Mucosa of rectum (tissue), 2 donors: ENCODE measurements around the gene MTX1.
A peak's percentile ranks its signal among the peaks of the same experiment; 100 is the strongest.

ENCODE experiments used
- H3K27ac ChIP-seq, 2 donors: one replicate each; pipeline ENCODE4 v1.7.0; 2013; ENCODE audit warnings: inconsistent platforms in 2 of 2, low read depth in 2 of 2, low read length in 2 of 2
- H3K27me3 ChIP-seq, 2 donors: one replicate each; pipeline ENCODE4 v1.7.0; 2013; ENCODE audit warnings: low read length in 2 of 2; ENCODE audit not compliant: control insufficient read depth in 2 of 2, insufficient read depth in 2 of 2
- H3K36me3 ChIP-seq, 2 donors: one replicate each; pipeline ENCODE4 v1.7.0; 2013; ENCODE audit warnings: low read length in 2 of 2; ENCODE audit not compliant: control insufficient read depth in 2 of 2, insufficient read depth in 2 of 2
- H3K4me1 ChIP-seq, 2 donors: one replicate each; pipeline ENCODE4 v1.7.0; 2013; ENCODE audit warnings: low read length in 2 of 2, mild to moderate bottlenecking in 1 of 2; ENCODE audit not compliant: control insufficient read depth in 2 of 2, insufficient read depth in 2 of 2
- H3K4me3 ChIP-seq, 2 donors: one replicate each; pipeline ENCODE4 v1.7.0; 2013; ENCODE audit warnings: low read length in 2 of 2
- H3K9ac ChIP-seq, 2 donors: one replicate each; pipeline ENCODE4 v1.7.0; 2013; ENCODE audit warnings: low read length in 2 of 2, low read depth in 1 of 2, mild to moderate bottlenecking in 1 of 2
- H3K9me3 ChIP-seq, 2 donors: one replicate each; pipeline ENCODE4 v1.7.0; 2013; ENCODE audit warnings: low read length in 2 of 2; ENCODE audit not compliant: control insufficient read depth in 2 of 2
- donor health status: healthy.
- donor health status: Normal muscosa, but diverticular disease.

MTX1 gene

GRCh38 chr1:155256058-155256852 is 47.8 kb downstream of the MTX1 start:
- no peaks in the 10 kb centered on the region for H3K27me3 ChIP-seq
- H3K36me3 ChIP-seq, result peaks cover 4 to 18% of the 10 kb centered on the region in 2 donors
- peaks cover 16 to 17% of the 10 kb centered on the region in 2 donors for H3K4me1 ChIP-seq
- H3K9me3 ChIP-seq, result no peaks in the 10 kb centered on the region
- H3K9ac ChIP-seq, result peak overlapping the region; percentile 89 to 94
- H3K4me3 ChIP-seq, result peak overlapping the region; percentile 83 to 87
- H3K27ac ChIP-seq, result peak overlapping the region; percentile 94 to 95

- Histone ChIP-seq H3K4me3 (no peak overlapping the region), H3K4me1 (peaks cover 14 to 19% of the 10 kb centered on the region in 2 donors), H3K9me3 (no peaks in the 10 kb centered on the region), H3K27ac (no peak overlapping the region), H3K9ac (no peak overlapping the region), H3K27me3 (no peaks in the 10 kb centered on the region), H3K36me3 (peaks cover 17 to 42% of the 10 kb centered on the region in 2 donors)
These were observed 51.8 kb downstream of the MTX1 start for GRCh38 chr1:155260276-155260675.

- peaks cover 14 to 16% of the 10 kb centered on the region in 2 donors for H3K4me1 ChIP-seq
- H3K27me3 ChIP-seq, result no peaks in the 10 kb centered on the region
- no peaks in the 10 kb centered on the region for H3K9me3 ChIP-seq
- peak overlapping the region; percentile 76 to 80 for H3K9ac ChIP-seq
- peaks cover 27 to 51% of the 10 kb centered on the region in 2 donors for H3K36me3 ChIP-seq
- peak overlapping the region; percentile 89 to 98 for H3K4me3 ChIP-seq
- peak overlapping the region; percentile 61 to 81 for H3K27ac ChIP-seq
These were observed 53.0 kb downstream of the MTX1 start for GRCh38 chr1:155261493-155261851.

DNA sequence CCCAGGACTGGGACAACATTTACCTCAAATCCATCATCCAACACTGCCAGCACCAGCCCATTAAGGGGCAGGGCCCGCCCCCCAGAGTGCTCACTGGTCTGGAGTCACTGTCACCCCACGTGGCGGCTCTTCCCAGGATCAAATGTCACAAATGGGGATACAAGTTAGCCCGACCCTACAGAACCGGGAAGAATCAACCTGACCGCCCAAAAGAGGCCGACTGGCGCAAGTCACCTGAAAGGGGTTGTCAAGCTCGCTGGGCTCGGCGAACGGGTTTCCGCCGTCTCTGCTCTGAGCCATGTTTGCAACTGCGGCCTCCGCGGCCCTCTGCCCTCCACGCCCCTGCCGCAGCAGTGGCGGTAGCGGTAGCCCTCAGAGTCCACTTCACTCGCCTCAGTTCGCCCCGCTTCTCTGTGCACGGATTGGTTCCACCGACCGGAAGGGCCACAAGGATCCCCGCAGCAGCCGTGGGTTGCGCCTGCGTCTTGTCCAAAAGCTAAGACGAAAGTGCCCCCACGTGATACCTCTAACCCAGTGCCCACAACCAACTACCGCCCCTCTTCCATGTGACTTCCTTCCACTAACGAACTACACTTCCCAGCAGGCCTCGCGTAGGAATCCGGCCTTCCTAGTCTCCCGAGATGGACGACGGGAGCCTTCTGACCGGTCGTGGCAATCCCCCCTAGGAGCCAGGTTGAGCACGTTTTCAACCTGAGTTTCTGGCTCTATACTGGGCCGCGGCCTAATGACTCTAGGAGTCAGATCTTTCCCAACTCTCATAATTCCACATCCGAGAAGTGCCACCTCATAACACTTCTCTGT is 53.6 kb downstream of the MTX1 start, which contains the start of gene SCAMP3:
SCAMP3 (minus strand) TSS at position 509 of the 822 bp plus-strand sequence; CDS start at position 300, 209 bp downstream.
- H3K4me3 ChIP-seq, result peak within 1 kb of the TSS; percentile 89 to 98
- no peaks in the 10 kb centered on the region for H3K9me3 ChIP-seq
- H3K9ac ChIP-seq, result peak within 1 kb of the TSS; percentile 76 to 80
- peak within 1 kb of the TSS; percentile 61 to 81 for H3K27ac ChIP-seq
- H3K36me3 ChIP-seq, result peaks cover 33 to 53% of the 10 kb centered on the region in 2 donors
- H3K27me3 ChIP-seq, result no peaks in the 10 kb centered on the region
- H3K4me1 ChIP-seq, result peaks cover 14 to 16% of the 10 kb centered on the region in 2 donors

DNA sequence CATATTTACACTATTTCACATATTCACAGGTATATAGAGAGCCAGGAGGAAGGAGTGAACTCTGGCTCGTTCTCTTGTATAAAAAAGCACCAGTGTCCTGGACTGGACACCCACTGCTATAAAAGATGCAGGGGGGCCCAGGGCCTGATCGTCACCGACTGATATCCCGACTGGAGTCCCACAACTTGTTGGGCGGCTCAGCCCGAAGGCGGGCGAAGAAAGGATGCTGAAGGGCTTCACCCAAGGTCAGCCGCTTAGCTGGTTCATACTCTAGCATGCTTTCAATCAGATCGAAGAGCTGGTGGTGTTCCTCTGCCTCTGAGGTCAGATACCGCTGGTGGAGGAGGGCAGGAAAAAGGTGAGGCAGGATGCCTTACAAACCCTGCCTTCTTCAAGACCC is 54.6 kb downstream of the MTX1 start:
- H3K4me1 ChIP-seq, result peaks cover 14 to 16% of the 10 kb centered on the region in 2 donors
- H3K4me3 ChIP-seq, result no peak overlapping the region
- H3K27me3 ChIP-seq, result no peaks in the 10 kb centered on the region
- peak overlapping the region in 1 of 2 donors; percentile 76 for H3K9ac ChIP-seq
- H3K36me3 ChIP-seq, result peaks cover 43 to 59% of the 10 kb centered on the region in 2 donors
- H3K27ac ChIP-seq, result no peak overlapping the region
- H3K9me3 ChIP-seq, result no peaks in the 10 kb centered on the region
